Coronary artery (tissue), 2 donors: ENCODE data around the gene NT5C2.
"Not testable (repeated sequence)": the region's sequence is repeated elsewhere in the genome, so short reads cannot be mapped to it uniquely, and the experiment has no call there.

ENCODE experiments used
- DNase-seq: peaks from one replicate; pipeline ENCODE4 v3.0.0-alpha.2; 2017; ENCODE audit warnings: low spot score
- H3K27ac ChIP-seq, 2 donors: fragments of 200-600 bp; sonication (generic); one replicate each; pipeline ENCODE4 v1.5.1; 2016 to 2019
- H3K4me3 ChIP-seq: fragments of 200-600 bp; sonication (generic); 2 replicates; pipeline ENCODE4 v1.5.1; 2016; ENCODE audit warnings: mild to moderate bottlenecking, moderate library complexity
- CTCF ChIP-seq: fragments of 200-600 bp; sonication (generic); IDR thresholded peaks from one replicate; pipeline ENCODE4 v1.5.1; 2019; ENCODE audit warnings: antibody characterized with exemption

Gene NT5C2

GRCh38 chr10:103197903-103198302 is 4.8 kb upstream of the NT5C2 start:
- no peak for DNase-seq
- Histone ChIP-seq H3K27ac (no peak overlapping the region), H3K4me3 (no peak overlapping the region)
- no peak for TF ChIP-seq CTCF

- Histone ChIP-seq H3K27ac (peak overlapping the region in 1 of 2 donors; percentile 46), H3K4me3 (no peak overlapping the region)
- DNase-seq = no peak
- no peak for TF ChIP-seq CTCF
These were observed 4.1 kb upstream of the NT5C2 start for GRCh38 chr10:103197174-103197573.

GRCh38 chr10:103196516-103196915 is 3.4 kb upstream of the NT5C2 start:
- TF ChIP-seq CTCF = no peak
- DNase-seq = no peak
- H3K27ac ChIP-seq = no peak overlapping the region
- H3K4me3 ChIP-seq = no peak overlapping the region

GRCh38 chr10:103193820-103194529 is 903 bp upstream of the NT5C2 start:
- Histone ChIP-seq H3K4me3 (peak overlapping the region; percentile 90), H3K27ac (peak overlapping the region; percentile 92 to 98)

DNA sequence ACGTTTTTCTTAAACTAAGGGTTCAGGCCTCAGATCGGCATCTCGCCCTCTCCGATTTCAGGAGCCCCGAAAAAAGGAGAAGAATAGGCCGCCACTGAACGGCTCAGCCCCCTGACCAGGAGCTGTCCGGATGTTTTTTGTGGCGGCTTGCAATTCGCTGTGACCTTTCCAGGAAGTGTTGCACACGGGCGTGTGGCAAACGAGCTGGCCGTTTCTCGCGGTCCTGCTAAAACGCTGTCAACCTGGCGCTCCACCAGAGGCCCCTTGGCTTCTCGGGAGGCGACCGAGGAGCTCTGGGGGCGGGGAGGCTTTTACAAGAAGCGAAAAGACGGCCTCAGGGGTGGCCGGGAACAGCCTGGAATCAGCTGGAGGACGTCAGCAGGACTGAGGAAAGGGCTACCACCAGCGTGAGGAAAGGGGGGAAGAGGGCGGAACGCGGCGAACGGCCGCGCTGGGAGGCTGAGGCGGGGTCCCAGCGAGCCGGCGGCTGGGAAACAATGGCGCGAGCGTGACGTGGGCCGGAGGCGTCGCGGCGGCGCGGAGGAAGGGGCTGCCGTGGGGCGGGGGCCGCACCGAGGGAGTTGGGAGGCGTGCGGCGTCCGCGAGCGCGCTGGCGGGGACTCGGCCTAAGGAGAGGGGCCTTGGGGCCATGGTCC is 493 bp downstream of the NT5C2 start:
- no peak for TF ChIP-seq CTCF
- peak overlapping the region; percentile 90 for H3K4me3 ChIP-seq
- peak; percentile 90 for DNase-seq
- H3K27ac ChIP-seq = peak overlapping the region; percentile 92 to 98

More at GRCh38 chr10:103193820-103194529, 903 bp upstream of the NT5C2 start:
- DNase-seq = no peak
- TF ChIP-seq CTCF = no peak

GRCh38 chr10:103192089-103192450 is 1.0 kb downstream of the NT5C2 start:
- peak overlapping the region; percentile 90 for H3K4me3 ChIP-seq
- TF ChIP-seq CTCF = no peak

DNA sequence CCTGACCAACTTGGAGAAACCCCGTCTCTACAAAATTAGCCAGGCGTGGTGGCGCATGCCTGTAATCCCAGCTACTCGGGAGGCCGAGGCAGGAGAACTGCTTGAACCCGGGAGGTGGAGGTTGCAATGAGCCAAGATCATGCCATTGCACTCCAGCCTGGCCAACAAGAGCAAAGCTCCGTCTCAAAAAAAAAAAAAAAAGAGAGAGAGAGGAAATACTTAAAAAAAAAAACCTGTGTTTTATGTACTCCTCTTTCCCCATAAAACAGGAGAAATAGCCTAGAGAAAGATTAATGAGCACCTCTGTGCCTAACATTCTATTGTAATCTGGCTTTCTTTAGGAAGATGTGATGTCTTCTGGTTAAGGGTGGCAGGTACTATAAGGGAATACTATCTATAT is 1.9 kb downstream of the NT5C2 start:
- Histone ChIP-seq H3K27ac (peak overlapping the region in 1 of 2 donors; percentile 64), H3K4me3 (peak overlapping the region; percentile 90)

More at GRCh38 chr10:103192089-103192450, 1.0 kb downstream of the NT5C2 start:
- H3K27ac ChIP-seq = peak overlapping the region; percentile 92 to 98
- no peak for DNase-seq

More for the DNA sequence above, 1.9 kb downstream of the NT5C2 start:
- DNase-seq = not testable (repeated sequence)
